Measurements from ENCODE around the gene LYRM4.

DNA sequence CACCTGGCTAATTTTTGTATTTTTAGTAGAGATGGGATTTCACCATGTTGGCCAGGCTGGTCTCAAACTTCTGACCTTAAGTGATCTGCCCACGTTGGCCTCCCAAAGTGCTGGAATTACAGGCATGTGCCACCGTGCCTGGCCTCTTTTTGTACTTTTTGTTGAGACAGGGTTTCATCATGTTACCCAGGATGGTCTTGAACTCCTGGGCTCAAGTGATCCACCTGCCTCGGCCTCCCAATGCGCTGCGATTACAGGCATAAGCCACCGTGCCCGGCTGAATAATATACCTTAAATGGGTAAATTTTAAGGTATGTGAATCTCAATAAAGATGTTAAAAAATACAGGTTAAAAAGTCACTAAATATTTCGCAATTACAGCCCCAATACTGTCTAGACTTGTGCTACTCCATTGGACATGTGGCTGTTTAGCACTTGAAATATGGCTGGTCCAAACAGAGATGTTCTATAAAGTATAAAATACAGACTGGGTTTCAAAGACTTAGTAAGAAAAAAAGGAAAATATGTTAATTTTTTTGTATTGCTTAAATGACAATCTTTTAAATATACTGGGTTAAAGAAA, 133.6 kb downstream of the LYRM4 start:
- TF ChIP-seq POLR2A (IDR thresholded peaks at IDR 0.05; ENCODE audit: low read length) (no peak), GATA1 (IDR thresholded peaks at IDR 0.05; ENCODE audit: low read depth, low read length) (no peak)

Data from erythroblast (primary cell).